Large intestine (tissue), 3 donors: ENCODE data around the gene RANBP17. TPM values are rescaled to one million over a fixed set of nuclear protein-coding genes. Genes with fewer than 3 reads are reported as not detected.

Experiments
- DNase-seq, 2 donors: peaks; one replicate each; pipeline versions ENCODE4 v3.0.0 to v3.0.0-alpha.2; 2013
- H3K27ac ChIP-seq: one replicate; pipeline ENCODE4 v1.5.1; 2013; ENCODE audit warnings: low read length
- H3K27me3 ChIP-seq: 2 replicates; pipeline ENCODE4 v1.6.1; 2013; ENCODE audit warnings: low read length; ENCODE audit not compliant: control insufficient read depth, insufficient read depth
- H3K36me3 ChIP-seq: 2 replicates; pipeline ENCODE4 v1.6.1; 2013; ENCODE audit warnings: low read length; ENCODE audit not compliant: control insufficient read depth, insufficient read depth
- H3K4me1 ChIP-seq: one replicate; pipeline ENCODE4 v1.6.1; 2013; ENCODE audit warnings: low read length; ENCODE audit not compliant: control insufficient read depth, insufficient read depth
- H3K4me3 ChIP-seq: one replicate; pipeline ENCODE4 v1.5.1; 2013; ENCODE audit warnings: low read length
- H3K9me3 ChIP-seq: one replicate; pipeline ENCODE4 v1.6.1; 2013; ENCODE audit warnings: mild to moderate bottlenecking, low read depth, low read length, moderate library complexity; ENCODE audit not compliant: control insufficient read depth
- WGBS: methylation state at CpG from one replicate; pipeline ENCODE4 v1.1.5; 2013; ENCODE audit warnings: low lambda C conversion rate; ENCODE audit not compliant: insufficient coverage; 5-methylcytosine and 5-hydroxymethylcytosine counted together
- polyA plus RNA-seq: library from polyadenylated mRNA; unstranded; fragments of 120-200 nt; gene quantifications from one replicate; pipeline ENCODE4 v1.2.1, GENCODE V29; 2013

Gene RANBP17
- polyA plus RNA-seq, 1 donor: 5.8 TPM

- Histone ChIP-seq H3K27ac (no peak overlapping the region), H3K36me3 (no peaks in the 10 kb centered on the region), H3K9me3 (no peaks in the 10 kb centered on the region), H3K4me1 (no peaks in the 10 kb centered on the region), H3K27me3 (peaks cover 4% of the 10 kb centered on the region), H3K4me3 (no peak overlapping the region)
- peak; percentile 22 to 47 for DNase-seq
- no CpG with 5 or more reads among the region's 17 CpGs for WGBS
Observed at GRCh38 chr5:171342362-171343111, 480.7 kb downstream of the RANBP17 start.

- Histone ChIP-seq H3K36me3 (no peaks in the 10 kb centered on the region), H3K27ac (no peak overlapping the region), H3K27me3 (no peaks in the 10 kb centered on the region), H3K4me1 (no peaks in the 10 kb centered on the region), H3K9me3 (no peaks in the 10 kb centered on the region), H3K4me3 (no peak overlapping the region)
- WGBS: 90% methylated on average over 4 of the region's 19 CpGs
- no peak for DNase-seq
Observed at GRCh38 chr5:171344936-171345608, 483.3 kb downstream of the RANBP17 start.

Other genes starting within 250 kb of the RANBP17 start
- gene GABRP, start 78.3 kb upstream of the RANBP17 start, polyA plus RNA-seq: 0.13 TPM